Measurements from ENCODE around the gene PNKP. TPM values are rescaled to one million over a fixed set of nuclear protein-coding genes. Genes with fewer than 3 reads are reported as not detected.
A peak's percentile ranks its signal among the peaks of the same experiment; 100 is the strongest.

PNKP gene
- total RNA-seq, 1 experiment from 2014 or later = 130 TPM

DNA sequence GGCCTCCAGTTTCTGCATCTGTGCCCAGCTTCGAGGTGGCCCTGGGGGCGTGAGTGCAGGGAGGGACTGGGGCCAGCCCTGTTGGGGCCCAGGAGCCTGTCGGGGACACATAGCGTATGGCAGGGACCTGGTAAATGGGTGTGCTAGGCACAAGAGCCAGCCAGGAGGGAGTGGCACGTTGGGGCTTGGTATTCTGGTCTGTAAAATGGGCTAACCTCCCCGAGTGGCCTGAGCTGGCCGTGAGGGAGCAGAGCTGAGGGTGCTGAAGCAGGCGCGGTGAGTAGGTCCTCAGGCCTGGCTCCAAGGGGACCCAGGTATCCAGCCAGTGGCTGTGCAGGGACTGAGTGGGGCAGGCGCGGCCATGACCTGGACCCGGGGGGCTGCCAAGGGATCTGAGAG lies 12.1 kb downstream of the PNKP start:
- no peak overlapping the region for H3K4me3 ChIP-seq (ENCODE audit: low read depth, low read length, poor library complexity, severe bottlenecking)
- H3K4me1 ChIP-seq (ENCODE audit: insufficient read depth, low read length, poor library complexity, severe bottlenecking) = peaks cover 14% of the 10 kb centered on the region
- no TSS peak for BruUV-seq (replicated peaks)
- H3K36me3 ChIP-seq (ENCODE audit: insufficient read depth, low read length, poor library complexity, severe bottlenecking) = peaks cover 55% of the 10 kb centered on the region
- TF ChIP-seq EZH2 (IDR thresholded peaks at IDR 0.05; ENCODE audit: borderline replicate concordance, low read depth, low read length, poor library complexity, severe bottlenecking) = no peak
- TF ChIP-seq CTCF (conservative IDR thresholded peaks at IDR 0.05; ENCODE audit: low read depth, low read length) = no peak
- DNase-seq (ENCODE audit: low spot score) = no peak
- no peaks in the 10 kb centered on the region for H3K9me3 ChIP-seq (ENCODE audit: low read depth, low read length, poor library complexity, severe bottlenecking)
- H3K27me3 ChIP-seq (replicated peaks; ENCODE audit: insufficient read depth, low read depth, low read length, poor library complexity) = no peaks in the 10 kb centered on the region
- POLR2A ChIA-PET (ENCODE audit: low non-redundant PET) = no interaction called here
- CTCF ChIA-PET = no interaction called here
- no peak overlapping the region for H3K27ac ChIP-seq (ENCODE audit: low read depth, low read length, poor library complexity, severe bottlenecking)
- intact Hi-C loops (cut with micrococcal nuclease; ENCODE audit: unreplicated experiment) = no loop called here

DNA sequence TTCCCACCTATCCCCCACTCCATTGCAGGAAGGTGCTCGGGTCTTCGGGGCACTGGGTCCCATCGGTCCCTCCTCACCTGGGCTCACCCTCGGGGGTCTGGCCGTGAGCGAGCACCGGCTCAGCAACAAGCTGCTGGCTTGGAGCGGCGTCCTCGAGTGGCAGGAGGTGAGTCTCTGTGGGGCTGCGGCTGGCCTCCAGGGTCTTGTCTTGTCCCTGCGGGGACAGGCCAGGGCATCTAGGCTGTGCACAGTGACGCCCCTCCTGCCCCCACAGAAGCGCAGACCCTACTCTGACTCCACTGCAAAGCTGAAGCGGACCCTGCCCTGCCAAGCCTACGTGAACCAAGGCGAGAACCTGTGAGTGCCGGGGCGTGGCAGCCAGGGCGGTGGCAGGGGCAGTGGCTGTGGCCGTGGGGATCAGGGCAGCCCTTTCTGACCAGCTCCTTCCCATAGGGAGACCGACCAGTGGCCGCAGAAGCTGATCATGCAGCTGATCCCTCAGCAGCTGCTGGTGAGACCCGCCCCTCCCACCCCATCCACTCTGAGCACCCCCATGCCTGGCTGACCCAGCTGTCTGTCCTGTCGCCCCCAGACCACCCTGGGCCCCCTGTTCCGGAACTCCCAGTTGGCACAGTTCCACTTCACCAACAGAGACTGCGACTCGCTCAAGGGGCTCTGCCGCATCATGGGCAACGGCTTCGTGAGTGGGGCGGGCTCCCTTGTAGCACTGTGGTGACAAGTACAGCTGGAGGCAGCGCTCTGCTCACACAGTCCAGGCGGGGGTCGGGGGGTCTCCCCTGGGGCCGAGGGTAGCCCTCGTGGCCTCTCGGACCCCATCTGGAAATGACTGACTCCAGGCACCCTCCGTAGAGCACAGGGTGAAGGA lies 12.8 kb downstream of the PNKP start:
- DNase-seq (ENCODE audit: low spot score) = no peak
- H3K27ac ChIP-seq (ENCODE audit: low read depth, low read length, poor library complexity, severe bottlenecking) = no peak overlapping the region
- peaks cover 19% of the 10 kb centered on the region for H3K4me1 ChIP-seq (ENCODE audit: insufficient read depth, low read length, poor library complexity, severe bottlenecking)
- ChIA-PET CTCF (interaction anchor here (0.9 kb wide), 1 partner anchor 13 kb away, joined by 3 read pairs; the partner anchor contains the start of gene PNKP), POLR2A (ENCODE audit: low non-redundant PET) (no interaction called here)
- BruUV-seq (replicated peaks) = no TSS peak
- H3K4me3 ChIP-seq (ENCODE audit: low read depth, low read length, poor library complexity, severe bottlenecking) = no peak overlapping the region
- H3K9me3 ChIP-seq (ENCODE audit: low read depth, low read length, poor library complexity, severe bottlenecking) = peaks cover under 1% of the 10 kb centered on the region
- no peaks in the 10 kb centered on the region for H3K27me3 ChIP-seq (replicated peaks; ENCODE audit: insufficient read depth, low read depth, low read length, poor library complexity)
- no peak for TF ChIP-seq CTCF (conservative IDR thresholded peaks at IDR 0.05; ENCODE audit: low read depth, low read length)
- TF ChIP-seq EZH2 (IDR thresholded peaks at IDR 0.05; ENCODE audit: borderline replicate concordance, low read depth, low read length, poor library complexity, severe bottlenecking) = no peak
- H3K36me3 ChIP-seq (ENCODE audit: insufficient read depth, low read length, poor library complexity, severe bottlenecking) = peaks cover 48% of the 10 kb centered on the region
- intact Hi-C loops (cut with micrococcal nuclease; ENCODE audit: unreplicated experiment) = loop anchor here (5.0 kb wide), 1 partner anchor 357 kb away; the partner anchor contains the start of gene RPS11

GRCh38 chr19:49853852-49854377 lies 13.5 kb downstream of the PNKP start:
- Histone ChIP-seq H3K27ac (ENCODE audit: low read depth, low read length, poor library complexity, severe bottlenecking) (peak overlapping the region; percentile 32), H3K27me3 (replicated peaks; ENCODE audit: insufficient read depth, low read depth, low read length, poor library complexity) (no peaks in the 10 kb centered on the region), H3K4me1 (ENCODE audit: insufficient read depth, low read length, poor library complexity, severe bottlenecking) (peaks cover 19% of the 10 kb centered on the region), H3K9me3 (ENCODE audit: low read depth, low read length, poor library complexity, severe bottlenecking) (peaks cover 7% of the 10 kb centered on the region), H3K36me3 (ENCODE audit: insufficient read depth, low read length, poor library complexity, severe bottlenecking) (peaks cover 48% of the 10 kb centered on the region), H3K4me3 (ENCODE audit: low read depth, low read length, poor library complexity, severe bottlenecking) (no peak overlapping the region)
- no TSS peak for BruUV-seq (replicated peaks)
- ChIA-PET CTCF (interaction anchor here (0.9 kb wide), 1 partner anchor 14 kb away, joined by 3 read pairs; the partner anchor contains the start of gene PNKP), POLR2A (ENCODE audit: low non-redundant PET) (no interaction called here)
- no peak for DNase-seq (ENCODE audit: low spot score)
- TF ChIP-seq EZH2 (IDR thresholded peaks at IDR 0.05; ENCODE audit: borderline replicate concordance, low read depth, low read length, poor library complexity, severe bottlenecking) (no peak), CTCF (conservative IDR thresholded peaks at IDR 0.05; ENCODE audit: low read depth, low read length) (no peak)
- intact Hi-C loops (cut with micrococcal nuclease; ENCODE audit: unreplicated experiment) = loop anchor here (5.0 kb wide), 1 partner anchor 357 kb away; the partner anchor contains the start of gene RPS11
